Adipocyte (in vitro differentiated cells): ENCODE data around the gene OR8B8.

Experiments
- DNase-seq: peaks from one replicate; pipeline ENCODE4 v3.0.0-alpha.2; 2015; ENCODE audit warnings: low read depth
- H3K27me3 ChIP-seq: replicated peaks from 2 replicates; pipeline ENCODE4 v1.7.0; 2013; ENCODE audit warnings: mild to moderate bottlenecking, low read length, moderate library complexity; ENCODE audit not compliant: control insufficient read depth, insufficient read depth
- H3K36me3 ChIP-seq: 2 replicates; pipeline ENCODE4 v1.7.0; 2013; ENCODE audit warnings: low read length, mild to moderate bottlenecking, moderate library complexity; ENCODE audit not compliant: control insufficient read depth, insufficient read depth, severe bottlenecking
- H3K4me1 ChIP-seq: 2 replicates; pipeline ENCODE4 v1.7.0; 2013; ENCODE audit warnings: mild to moderate bottlenecking, low read length, moderate library complexity; ENCODE audit not compliant: control insufficient read depth, insufficient read depth
- H3K4me3 ChIP-seq: 2 replicates; pipeline ENCODE4 v1.7.0; 2013; ENCODE audit warnings: mild to moderate bottlenecking, low read length, moderate library complexity
- H3K9ac ChIP-seq: 2 replicates; pipeline ENCODE4 v1.7.0; 2013; ENCODE audit warnings: mild to moderate bottlenecking, low read length, moderate library complexity
- H3K9me3 ChIP-seq: 2 replicates; pipeline ENCODE4 v1.7.0; 2013; ENCODE audit warnings: mild to moderate bottlenecking, low read length, moderate library complexity; ENCODE audit not compliant: control insufficient read depth

The OR8B8 gene, protein sequence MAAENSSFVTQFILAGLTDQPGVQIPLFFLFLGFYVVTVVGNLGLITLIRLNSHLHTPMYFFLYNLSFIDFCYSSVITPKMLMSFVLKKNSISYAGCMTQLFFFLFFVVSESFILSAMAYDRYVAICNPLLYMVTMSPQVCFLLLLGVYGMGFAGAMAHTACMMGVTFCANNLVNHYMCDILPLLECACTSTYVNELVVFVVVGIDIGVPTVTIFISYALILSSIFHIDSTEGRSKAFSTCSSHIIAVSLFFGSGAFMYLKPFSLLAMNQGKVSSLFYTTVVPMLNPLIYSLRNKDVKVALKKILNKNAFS

DNA sequence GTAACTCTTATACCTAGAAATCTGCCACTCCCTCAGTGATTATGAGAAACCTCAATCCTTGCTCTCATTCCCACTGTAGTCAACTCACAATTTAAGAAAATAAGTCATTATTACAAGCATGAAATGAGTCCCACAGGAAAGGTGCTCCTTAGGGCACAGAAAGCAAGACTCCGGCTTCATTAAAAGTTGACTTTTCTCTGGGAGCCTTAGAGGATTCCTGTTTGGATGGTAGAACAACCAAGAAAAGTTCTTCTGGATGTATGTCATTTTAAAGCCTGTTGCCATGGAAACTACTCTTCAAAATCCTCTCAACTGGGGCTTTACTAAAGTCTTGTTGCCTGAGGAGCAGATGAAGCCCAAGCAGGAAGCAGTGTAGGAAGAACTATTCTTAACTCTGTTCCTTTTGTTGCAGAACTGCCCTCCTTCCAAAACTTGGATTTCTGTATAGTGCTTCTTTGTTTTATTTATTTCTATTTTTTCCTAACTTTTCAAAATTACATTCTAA lies at the start of gene OR8B8:
TSS of gene OR8B8 (minus strand) at position 51 of the 505 bp plus-strand sequence. CDS start 4,611 bp downstream, outside the sequence.
- Histone ChIP-seq H3K4me3 (no peak within 1 kb of the TSS), H3K9ac (no peak within 1 kb of the TSS), H3K36me3 (no peaks in the 10 kb centered on the region), H3K9me3 (no peaks in the 10 kb centered on the region), H3K27me3 (peaks cover 9% of the 10 kb centered on the region), H3K4me1 (no peaks in the 10 kb centered on the region)
- DNase-seq, result no peak

DNA sequence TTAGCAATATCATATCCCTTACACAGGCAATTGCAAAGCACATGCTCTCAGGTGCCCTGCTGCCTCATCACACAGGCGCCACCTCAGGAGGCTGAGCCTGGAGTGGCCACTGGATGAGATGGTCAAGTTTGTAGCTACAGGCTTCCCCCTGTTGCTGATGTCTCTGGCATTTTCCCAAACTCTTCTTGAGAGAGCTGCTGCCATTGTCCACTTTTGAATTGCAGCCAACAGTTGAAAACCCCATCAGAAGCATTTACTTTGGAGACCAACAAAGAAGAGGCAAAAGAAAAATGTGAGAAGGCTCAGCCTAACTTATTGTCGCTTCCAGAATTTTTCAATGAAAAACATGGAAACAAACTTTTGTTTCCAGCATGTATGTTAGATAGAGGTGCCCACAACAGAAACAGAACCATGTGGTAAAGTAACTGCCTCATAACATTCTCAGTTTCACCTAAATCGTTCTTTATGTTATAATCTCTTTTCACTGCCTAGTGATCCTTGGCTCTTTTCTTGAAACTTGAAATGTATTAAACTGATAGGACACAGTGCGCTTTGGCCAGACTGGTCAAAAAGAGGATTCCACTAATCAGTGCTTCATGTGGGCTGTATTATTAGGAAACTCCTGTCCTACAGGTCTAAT lies 47.6 kb upstream of the OR8B8 start:
- H3K9ac ChIP-seq, result no peak overlapping the region
- no peaks in the 10 kb centered on the region for H3K27me3 ChIP-seq
- H3K4me3 ChIP-seq, result no peak overlapping the region
- DNase-seq, result no peak
- no peaks in the 10 kb centered on the region for H3K9me3 ChIP-seq
- H3K36me3 ChIP-seq, result no peaks in the 10 kb centered on the region
- H3K4me1 ChIP-seq, result no peaks in the 10 kb centered on the region

DNA sequence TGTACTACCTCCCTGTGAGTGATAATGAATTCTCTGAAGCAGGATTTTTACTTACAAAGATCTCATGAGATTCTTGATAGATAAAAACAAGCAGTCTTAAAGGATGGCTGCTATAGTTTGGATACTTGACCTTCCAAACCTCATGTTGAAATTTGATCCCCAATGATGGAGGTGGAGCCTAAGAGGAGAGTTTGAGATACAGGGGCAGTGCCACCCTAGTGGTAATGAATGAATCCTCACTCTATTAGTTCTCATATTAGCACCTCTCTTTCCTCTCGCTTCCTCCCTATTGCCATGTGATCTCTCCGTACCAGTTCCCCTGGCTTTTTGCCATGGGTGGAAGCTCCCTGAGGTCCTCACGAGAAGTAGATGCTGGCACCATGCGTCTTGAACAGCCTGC lies 37.9 kb upstream of the OR8B8 start:
- Histone ChIP-seq H3K4me1 (no peaks in the 10 kb centered on the region), H3K27me3 (peaks cover 10% of the 10 kb centered on the region), H3K9me3 (no peaks in the 10 kb centered on the region), H3K4me3 (no peak overlapping the region), H3K36me3 (no peaks in the 10 kb centered on the region), H3K9ac (no peak overlapping the region)
- no peak for DNase-seq

- H3K36me3 ChIP-seq, result no peaks in the 10 kb centered on the region
- peaks cover 10% of the 10 kb centered on the region for H3K27me3 ChIP-seq
- H3K4me3 ChIP-seq, result no peak overlapping the region
- peak; percentile 49 for DNase-seq
- no peaks in the 10 kb centered on the region for H3K4me1 ChIP-seq
- H3K9ac ChIP-seq, result no peak overlapping the region
- no peaks in the 10 kb centered on the region for H3K9me3 ChIP-seq
Measured at GRCh38 chr11:124482362-124483147, 37.1 kb upstream of the OR8B8 start.

DNA sequence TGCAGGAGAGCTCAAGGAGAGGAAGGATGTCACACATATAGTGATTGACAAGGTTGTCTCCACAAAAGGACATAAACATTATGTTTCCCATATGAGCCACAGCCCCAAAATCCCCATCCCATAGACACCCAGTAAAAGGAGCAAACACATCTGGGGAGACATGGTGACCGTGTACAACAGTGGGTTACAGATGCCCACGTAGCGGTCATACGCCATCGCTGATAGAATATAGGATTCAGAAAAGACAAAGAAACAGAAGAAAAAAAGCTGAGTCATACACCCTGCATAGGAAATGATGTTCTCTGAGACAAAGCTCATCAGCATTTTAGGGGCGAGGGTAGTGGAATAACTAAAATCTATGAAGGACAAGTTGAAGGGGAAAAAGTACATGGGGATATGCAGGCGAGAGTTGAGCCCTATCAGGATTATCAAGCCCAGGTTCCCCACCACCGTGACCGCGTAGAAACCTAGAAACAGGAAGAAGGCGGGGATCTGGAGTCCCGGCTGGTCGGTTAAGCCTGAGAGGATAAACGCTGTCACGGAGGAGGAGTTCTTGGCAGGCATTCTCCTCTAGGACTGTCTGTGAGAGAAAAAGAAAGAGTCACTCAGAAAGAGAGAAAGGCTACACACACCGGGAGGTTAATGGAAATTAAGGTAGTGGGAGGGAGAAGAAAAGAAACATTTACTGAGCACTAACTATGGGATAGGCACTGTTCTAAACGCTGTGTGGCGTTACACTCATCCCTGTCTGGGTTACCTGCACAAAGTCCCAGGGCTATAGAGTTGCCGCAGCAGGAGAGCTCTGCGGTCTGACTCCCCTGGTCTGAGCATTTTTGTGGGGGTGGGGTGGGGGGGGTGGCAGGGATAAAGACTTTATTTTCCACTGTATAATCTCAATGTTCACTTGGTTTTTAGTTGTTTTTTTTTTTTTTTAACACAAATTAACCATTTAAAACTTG lies 36.1 kb upstream of the OR8B8 start:
- H3K27me3 ChIP-seq, result peaks cover 10% of the 10 kb centered on the region
- no peaks in the 10 kb centered on the region for H3K9me3 ChIP-seq
- no peak overlapping the region for H3K9ac ChIP-seq
- no peaks in the 10 kb centered on the region for H3K36me3 ChIP-seq
- peak; percentile 66 for DNase-seq
- peak overlapping the region; percentile 76 for H3K4me3 ChIP-seq
- H3K4me1 ChIP-seq, result no peaks in the 10 kb centered on the region

DNA sequence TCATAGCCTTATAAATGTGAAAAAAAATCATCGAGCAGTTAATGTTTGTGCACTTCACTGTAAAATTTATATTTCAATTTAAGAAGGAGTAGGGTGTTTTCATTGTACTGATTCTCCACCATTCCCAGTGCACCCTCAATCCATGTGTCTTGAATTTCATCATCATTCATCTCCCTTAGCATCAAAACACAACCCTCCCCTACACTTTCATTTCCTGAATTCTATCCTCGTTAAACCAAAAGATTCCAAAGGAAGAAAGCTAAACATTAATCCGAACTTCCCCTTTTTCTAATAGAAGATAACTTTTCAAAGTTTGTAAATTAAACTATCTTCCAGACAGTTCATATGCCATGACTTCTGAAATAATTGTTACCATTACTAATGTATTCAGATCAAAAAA lies 34.1 kb upstream of the OR8B8 start:
- Histone ChIP-seq H3K36me3 (no peaks in the 10 kb centered on the region), H3K4me1 (no peaks in the 10 kb centered on the region), H3K27me3 (peaks cover 5% of the 10 kb centered on the region), H3K4me3 (no peak overlapping the region), H3K9me3 (no peaks in the 10 kb centered on the region), H3K9ac (no peak overlapping the region)
- no peak for DNase-seq

DNA sequence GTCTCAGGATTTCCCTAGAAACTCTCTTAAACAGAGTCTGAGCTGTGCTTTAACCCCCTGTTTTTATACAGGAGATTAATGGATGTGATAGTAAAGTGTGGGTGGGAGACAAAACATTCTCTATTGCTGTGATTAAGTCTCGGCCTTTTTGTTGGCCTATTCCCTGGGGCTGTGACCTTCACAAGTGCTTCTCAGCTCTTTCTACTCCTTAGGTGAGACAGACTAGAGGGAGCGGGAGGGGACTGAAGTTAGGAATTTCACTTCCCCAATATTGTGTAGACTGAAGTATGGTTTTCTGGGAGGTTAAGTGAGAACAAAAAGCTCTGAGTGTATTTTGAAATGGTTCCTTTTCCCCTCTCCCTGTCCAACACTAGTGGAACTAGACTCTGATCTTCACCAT lies 29.8 kb upstream of the OR8B8 start:
- H3K4me3 ChIP-seq, result no peak overlapping the region
- H3K27me3 ChIP-seq, result peaks cover 7% of the 10 kb centered on the region
- H3K9ac ChIP-seq, result no peak overlapping the region
- H3K36me3 ChIP-seq, result no peaks in the 10 kb centered on the region
- no peaks in the 10 kb centered on the region for H3K9me3 ChIP-seq
- DNase-seq, result no peak
- H3K4me1 ChIP-seq, result no peaks in the 10 kb centered on the region

- no peak for DNase-seq
- no peak overlapping the region for H3K4me3 ChIP-seq
- H3K9ac ChIP-seq, result no peak overlapping the region
- peaks cover 7% of the 10 kb centered on the region for H3K27me3 ChIP-seq
- no peaks in the 10 kb centered on the region for H3K9me3 ChIP-seq
- no peaks in the 10 kb centered on the region for H3K4me1 ChIP-seq
- no peaks in the 10 kb centered on the region for H3K36me3 ChIP-seq
Measured at GRCh38 chr11:124474779-124475178, 29.3 kb upstream of the OR8B8 start.

- Histone ChIP-seq H3K9me3 (no peaks in the 10 kb centered on the region), H3K36me3 (no peaks in the 10 kb centered on the region), H3K9ac (no peak overlapping the region), H3K4me1 (no peaks in the 10 kb centered on the region), H3K27me3 (peaks cover 12% of the 10 kb centered on the region), H3K4me3 (no peak overlapping the region)
- DNase-seq, result no peak
Measured at GRCh38 chr11:124474079-124474478, 28.6 kb upstream of the OR8B8 start.

- H3K36me3 ChIP-seq, result no peaks in the 10 kb centered on the region
- no peaks in the 10 kb centered on the region for H3K9me3 ChIP-seq
- DNase-seq, result no peak
- no peak overlapping the region for H3K9ac ChIP-seq
- peaks cover 14% of the 10 kb centered on the region for H3K27me3 ChIP-seq
- H3K4me1 ChIP-seq, result no peaks in the 10 kb centered on the region
- no peak overlapping the region for H3K4me3 ChIP-seq
Measured at GRCh38 chr11:124473476-124473875, 28.0 kb upstream of the OR8B8 start.
